GM12801 (cell line): ENCODE results near the gene RRP8.

ENCODE experiments used
- TF ChIP-seq, protein P1 (sequence below): IDR thresholded peaks from one replicate; pipeline ENCODE4 v1.5.1; 2011; ENCODE audit warnings: control low read depth; ENCODE audit not compliant: insufficient read length; ENCODE audit errors: extremely low read depth

RRP8 gene

GRCh38 chr11:6557761-6558674, 45.4 kb downstream of the RRP8 start:
- TF ChIP-seq, protein P1, sequence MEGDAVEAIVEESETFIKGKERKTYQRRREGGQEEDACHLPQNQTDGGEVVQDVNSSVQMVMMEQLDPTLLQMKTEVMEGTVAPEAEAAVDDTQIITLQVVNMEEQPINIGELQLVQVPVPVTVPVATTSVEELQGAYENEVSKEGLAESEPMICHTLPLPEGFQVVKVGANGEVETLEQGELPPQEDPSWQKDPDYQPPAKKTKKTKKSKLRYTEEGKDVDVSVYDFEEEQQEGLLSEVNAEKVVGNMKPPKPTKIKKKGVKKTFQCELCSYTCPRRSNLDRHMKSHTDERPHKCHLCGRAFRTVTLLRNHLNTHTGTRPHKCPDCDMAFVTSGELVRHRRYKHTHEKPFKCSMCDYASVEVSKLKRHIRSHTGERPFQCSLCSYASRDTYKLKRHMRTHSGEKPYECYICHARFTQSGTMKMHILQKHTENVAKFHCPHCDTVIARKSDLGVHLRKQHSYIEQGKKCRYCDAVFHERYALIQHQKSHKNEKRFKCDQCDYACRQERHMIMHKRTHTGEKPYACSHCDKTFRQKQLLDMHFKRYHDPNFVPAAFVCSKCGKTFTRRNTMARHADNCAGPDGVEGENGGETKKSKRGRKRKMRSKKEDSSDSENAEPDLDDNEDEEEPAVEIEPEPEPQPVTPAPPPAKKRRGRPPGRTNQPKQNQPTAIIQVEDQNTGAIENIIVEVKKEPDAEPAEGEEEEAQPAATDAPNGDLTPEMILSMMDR = no peak

GRCh38 chr11:6557063-6557462, 46.4 kb downstream of the RRP8 start:
- TF ChIP-seq, protein P1 = no peak

DNA sequence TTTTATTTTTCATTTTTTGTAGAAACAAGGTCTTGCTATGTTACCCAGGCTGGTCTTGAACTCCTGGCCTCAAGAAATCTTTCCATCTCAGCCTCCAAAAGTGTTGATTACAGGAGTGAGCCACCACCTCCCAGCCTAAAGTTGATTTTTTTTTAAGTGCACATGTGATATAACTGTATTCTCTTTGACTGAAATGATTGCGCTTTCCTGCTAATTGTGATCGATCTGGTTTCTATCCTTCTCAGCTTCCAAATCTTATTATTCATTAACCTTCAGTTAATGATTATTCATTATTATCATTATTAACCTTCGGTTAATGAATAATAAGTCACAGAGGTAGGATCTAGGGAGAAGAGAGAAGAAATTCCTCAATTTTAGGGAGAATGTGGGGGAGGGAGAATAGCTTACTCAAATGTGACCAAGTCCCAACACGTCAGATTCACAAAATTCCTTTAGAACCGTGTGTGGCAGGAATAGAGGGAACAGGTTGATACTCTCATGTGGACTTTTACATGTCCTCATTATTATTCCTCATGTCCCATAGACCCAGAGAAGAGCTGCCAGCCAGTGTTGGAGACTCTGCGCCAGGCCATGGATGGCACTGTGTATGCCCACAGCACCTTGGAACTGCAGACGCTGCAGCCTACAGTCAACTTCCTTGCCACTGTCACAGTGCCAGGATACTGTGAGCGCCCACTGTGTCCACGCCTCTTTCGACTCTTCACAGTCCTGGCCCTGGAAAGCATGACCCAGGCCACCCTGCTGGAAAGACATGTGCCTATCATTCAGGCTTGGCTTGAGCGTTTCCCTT, 47.1 kb downstream of the RRP8 start:
- TF ChIP-seq, protein P1 = no peak

- TF ChIP-seq, protein P1 = no peak
These were observed 48.3 kb downstream of the RRP8 start for GRCh38 chr11:6554828-6555706.

DNA sequence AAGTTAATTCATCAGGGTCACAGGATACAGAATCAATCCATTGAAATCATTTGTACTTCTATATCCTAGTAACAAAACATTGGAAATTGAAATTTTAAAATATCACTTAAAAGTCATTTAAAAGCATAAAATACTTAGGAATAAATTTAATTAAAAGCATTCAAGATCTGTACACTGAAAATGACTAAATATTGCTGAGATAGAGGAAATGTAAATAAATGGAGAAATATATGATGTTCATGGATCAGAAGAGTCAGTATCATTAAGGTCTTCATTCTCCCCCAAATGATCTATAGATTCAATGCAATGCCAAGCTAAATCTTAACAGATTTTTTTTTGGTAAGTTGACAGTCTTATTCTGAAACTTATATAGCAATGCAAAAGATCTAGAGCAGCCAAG, 49.8 kb downstream of the RRP8 start:
- TF ChIP-seq, protein P1 = no peak

GRCh38 chr11:6548641-6549040, 54.8 kb downstream of the RRP8 start:
- TF ChIP-seq, protein P1 = no peak
